AG10803 (cell line): Measurements from ENCODE around the gene LTA4H.
A peak's percentile ranks its signal among the peaks of the same experiment; 100 is the strongest.

Experiments used
- DNase-seq: peaks from one replicate; pipeline ENCODE4 v3.0.0; 2010; ENCODE audit warnings: low read depth
- H3K4me3 ChIP-seq: 2 replicates; pipeline ENCODE4 v1.5.1; 2011; ENCODE audit warnings: mild to moderate bottlenecking, low read length, control low read depth
- TF ChIP-seq, protein P1 (sequence below): conservative IDR thresholded peaks from 2 replicates; pipeline ENCODE4 v1.5.1; 2011; ENCODE audit warnings: mild to moderate bottlenecking, low read length, control low read depth, inconsistent platforms

The LTA4H gene

DNA sequence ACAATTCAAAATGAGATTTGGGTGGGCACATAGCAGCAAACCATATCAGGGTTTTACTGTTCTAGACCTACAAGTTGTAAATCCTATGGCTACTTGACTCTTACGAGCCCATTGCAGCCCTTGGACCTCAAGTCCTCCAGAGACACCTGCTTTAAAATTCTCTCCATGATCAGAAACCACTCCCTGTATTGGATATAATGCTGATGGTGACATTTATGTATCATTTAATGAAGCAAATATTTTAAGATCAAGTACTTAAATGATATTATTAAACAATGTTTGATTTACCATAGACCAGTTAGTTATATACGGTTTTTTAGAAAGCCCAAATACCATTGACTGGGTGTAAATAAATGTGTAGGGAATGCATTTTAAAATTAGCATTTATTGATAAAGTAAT, 68.1 kb downstream of the LTA4H start:
- no peak overlapping the region for H3K4me3 ChIP-seq
- DNase-seq, result no peak
- TF ChIP-seq, protein P1, sequence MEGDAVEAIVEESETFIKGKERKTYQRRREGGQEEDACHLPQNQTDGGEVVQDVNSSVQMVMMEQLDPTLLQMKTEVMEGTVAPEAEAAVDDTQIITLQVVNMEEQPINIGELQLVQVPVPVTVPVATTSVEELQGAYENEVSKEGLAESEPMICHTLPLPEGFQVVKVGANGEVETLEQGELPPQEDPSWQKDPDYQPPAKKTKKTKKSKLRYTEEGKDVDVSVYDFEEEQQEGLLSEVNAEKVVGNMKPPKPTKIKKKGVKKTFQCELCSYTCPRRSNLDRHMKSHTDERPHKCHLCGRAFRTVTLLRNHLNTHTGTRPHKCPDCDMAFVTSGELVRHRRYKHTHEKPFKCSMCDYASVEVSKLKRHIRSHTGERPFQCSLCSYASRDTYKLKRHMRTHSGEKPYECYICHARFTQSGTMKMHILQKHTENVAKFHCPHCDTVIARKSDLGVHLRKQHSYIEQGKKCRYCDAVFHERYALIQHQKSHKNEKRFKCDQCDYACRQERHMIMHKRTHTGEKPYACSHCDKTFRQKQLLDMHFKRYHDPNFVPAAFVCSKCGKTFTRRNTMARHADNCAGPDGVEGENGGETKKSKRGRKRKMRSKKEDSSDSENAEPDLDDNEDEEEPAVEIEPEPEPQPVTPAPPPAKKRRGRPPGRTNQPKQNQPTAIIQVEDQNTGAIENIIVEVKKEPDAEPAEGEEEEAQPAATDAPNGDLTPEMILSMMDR, result no peak

DNA sequence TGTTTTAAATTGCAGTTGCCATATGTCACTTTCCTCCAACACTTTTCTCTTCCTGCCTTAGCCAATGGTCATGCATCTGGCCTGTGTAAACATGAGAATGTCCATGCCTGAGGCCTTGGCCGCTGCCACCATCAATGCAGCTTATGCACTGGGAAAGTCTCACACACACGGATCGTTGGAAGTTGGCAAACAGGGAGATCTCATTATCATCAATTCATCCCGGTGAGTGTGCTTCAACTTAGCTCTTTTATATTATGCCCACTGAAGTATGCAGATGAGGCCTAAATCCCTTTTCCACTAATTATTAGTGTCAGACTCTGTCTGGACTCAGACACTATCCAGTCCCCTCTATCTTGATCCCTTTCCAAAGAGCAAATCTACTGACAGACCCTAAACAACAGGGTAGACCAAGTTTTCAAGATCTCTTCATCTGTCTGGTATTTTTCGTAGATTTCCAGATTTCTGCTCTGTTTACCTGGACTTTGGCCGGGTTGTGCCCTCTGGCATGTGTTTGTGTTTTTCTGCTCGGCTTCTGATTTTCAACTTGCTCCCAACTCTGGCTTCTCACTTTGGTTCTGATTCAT, 69.0 kb downstream of the LTA4H start:
- no peak overlapping the region for H3K4me3 ChIP-seq
- DNase-seq, result no peak
- TF ChIP-seq, protein P1, result no peak

DNA sequence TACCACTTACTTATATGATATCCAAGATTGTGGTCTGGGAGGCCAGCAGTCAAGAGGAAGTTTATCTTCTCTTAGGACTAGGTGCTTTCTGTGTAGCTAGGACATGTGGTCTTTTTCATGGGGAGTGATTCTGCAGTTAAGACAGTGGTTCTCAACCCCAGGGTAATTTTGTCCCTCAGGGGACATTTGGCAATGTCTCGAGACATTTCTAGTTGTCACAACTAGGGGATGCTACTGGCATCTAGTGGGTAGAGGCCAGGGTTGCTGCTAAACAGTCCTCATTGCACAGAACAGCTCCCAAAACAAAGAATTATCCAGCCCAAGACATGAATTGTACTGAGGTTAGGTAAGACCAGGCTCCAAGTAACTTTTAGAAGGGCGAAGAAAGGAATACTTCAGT, 72.3 kb downstream of the LTA4H start:
- no peak for DNase-seq
- TF ChIP-seq, protein P1, result 0 out of 2 replicates have a peak, but pooled peaks have one; percentile 5
- H3K4me3 ChIP-seq, result no peak overlapping the region

DNA sequence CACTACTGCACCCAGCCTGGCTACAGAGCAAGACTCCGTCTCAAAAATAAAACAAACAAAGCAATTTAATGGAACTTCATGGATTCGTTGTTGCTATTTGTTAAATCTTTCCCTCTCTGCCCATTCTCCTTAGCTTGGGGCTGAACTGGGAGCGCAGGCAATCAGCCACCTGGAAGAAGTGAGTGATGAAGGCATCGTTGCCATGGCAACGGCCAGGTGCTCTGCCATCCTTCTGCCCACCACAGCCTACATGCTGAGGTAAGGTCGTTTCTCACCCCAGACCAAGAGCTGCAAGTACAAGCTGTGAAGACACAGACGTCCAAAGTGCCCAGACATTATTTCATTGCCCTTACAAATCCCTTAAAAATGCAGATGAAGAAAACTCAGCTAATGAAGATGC, 73.2 kb downstream of the LTA4H start:
- DNase-seq, result no peak
- TF ChIP-seq, protein P1, result no peak
- H3K4me3 ChIP-seq, result no peak overlapping the region

DNA sequence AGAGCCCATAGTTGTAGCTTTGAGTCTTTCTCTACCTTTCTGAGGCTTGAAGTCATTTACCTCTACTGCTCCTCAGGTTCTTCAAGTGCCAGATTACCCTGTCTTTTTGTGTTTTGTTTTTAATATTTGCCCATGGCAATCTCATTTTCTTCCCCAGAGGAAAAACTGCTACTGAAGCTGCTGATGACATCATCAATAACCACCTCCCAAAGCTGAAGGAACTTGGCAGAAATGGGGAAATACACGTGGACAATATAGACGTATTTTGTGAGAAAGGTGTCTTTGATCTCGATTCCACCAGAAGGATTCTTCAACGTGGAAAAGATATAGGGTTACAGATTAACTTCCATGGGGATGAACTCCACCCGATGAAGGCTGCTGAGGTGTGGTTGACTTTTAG, 75.1 kb downstream of the LTA4H start:
- no peak overlapping the region for H3K4me3 ChIP-seq

DNA sequence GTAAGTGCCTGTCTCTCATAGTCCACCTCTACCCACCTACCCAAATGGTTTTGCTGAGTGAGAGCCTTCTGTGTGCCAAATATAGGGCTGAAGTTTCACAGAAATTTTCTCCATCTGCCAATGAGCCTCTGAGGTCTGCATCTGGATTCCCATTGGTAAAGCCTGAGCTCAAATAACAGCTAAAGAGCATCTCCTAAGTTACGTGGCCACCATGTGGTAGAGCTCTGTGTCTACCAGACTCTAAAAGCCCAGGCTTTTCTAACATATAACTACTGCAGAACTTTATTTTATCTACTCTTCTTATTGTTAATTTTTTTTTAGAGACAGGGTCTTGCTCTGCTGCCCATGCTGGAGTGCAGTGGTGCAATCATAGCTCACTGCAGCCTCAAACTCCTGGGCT, 76.3 kb downstream of the LTA4H start:
- TF ChIP-seq, protein P1, result no peak; the same call in 1 of the 2 replicates
- DNase-seq, result peak; percentile 10
- no peak overlapping the region for H3K4me3 ChIP-seq

More for the DNA sequence above, 75.1 kb downstream of the LTA4H start:
- no peak for DNase-seq
- TF ChIP-seq, protein P1, result no peak

DNA sequence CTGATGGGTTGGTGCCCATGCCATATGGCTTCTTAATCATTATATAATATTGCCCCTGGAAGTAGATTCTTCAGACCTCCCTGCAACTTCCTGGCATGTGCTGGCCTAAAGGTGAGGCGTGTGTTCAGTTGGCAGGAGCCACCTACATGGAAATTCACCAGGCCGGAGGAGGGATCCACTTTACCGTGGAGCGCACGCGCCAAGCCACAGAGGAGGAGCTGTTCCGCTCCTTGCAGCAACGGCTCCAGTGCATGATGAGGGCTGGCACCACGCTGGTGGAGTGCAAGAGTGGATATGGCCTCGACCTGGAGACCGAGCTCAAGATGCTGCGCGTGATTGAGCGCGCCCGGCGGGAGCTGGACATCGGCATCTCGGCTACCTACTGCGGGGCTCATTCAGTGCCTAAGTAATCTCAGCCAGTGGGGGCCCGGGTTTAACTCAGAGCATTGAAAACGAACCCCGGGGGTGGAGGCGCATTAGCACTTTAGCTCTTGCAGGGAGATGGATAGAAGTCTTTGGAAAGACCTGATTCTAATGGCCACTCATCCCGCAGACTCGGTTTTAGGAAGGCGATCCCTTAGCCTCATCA, 78.7 kb downstream of the LTA4H start:
- DNase-seq, result no peak
- TF ChIP-seq, protein P1, result no peak
- H3K4me3 ChIP-seq, result no peak overlapping the region
